ENCODE measurements around the gene SLC25A29. TPM values are rescaled to one million over a fixed set of nuclear protein-coding genes. Genes with fewer than 3 reads are reported as not detected.
"Not testable (repeated sequence)": the region's sequence is repeated elsewhere in the genome, so short reads cannot be mapped to it uniquely, and the experiment has no call there.

SLC25A29 gene
- total RNA-seq, 1 donor from 2014 or later = 58.9 TPM

DNA sequence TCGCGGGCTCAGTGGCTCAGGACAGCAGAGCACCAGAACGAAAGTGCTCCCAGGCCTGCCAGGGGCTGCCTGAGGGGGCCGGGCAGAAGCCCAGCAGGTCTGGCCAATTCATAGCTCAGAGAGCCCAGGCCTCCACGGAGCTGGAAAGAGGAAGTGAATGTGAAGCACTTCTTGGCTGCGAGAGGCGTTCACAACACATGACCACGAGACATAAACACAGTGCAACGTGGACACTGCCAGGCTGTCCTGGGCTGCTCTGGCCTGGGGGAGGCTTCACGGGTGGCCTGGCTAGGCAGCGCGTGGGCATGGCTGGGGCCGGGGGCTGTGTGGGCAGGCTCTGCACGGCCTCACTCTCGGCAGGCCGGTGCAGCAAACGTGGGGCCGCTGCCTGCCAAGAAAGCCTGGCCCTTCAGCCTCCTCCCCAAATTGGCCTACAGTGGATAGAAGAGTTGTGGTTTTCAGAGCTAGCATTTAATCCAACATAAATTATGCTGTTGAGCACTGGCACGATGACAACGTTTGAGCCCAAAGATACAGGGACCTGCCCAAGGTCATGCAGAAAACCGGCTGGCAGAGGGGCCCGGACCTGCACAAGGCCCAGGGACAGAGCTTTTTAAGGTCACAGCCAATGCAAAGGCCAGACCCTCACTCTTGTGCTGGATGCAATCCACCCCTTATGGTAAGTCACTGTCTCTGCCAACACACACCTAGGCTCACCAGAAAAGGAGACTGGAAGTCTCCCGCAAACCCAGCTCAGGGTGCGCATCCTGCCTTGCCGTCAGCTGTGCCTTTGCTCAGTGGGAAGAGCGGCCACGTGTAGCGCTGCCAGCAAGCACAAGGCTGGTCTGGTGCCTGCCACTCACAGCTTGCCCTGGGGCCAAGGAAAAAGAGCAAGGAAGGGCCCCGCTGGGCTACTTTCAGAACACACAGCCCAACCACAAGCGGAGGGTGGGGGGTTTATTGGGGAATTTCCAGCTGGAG is 8.6 kb downstream of the SLC25A29 start:
- Histone ChIP-seq H3K4me3 (peak overlapping the region; percentile 9 to 24), H3K4me1 (peaks cover 34% of the 10 kb centered on the region), H3K27me3 (no peaks in the 10 kb centered on the region), H3K9me3 (no peaks in the 10 kb centered on the region), H3K27ac (peak overlapping the region; percentile 90), H3K36me3 (no peaks in the 10 kb centered on the region)
- intact Hi-C loops (cut with DNase I) = no loop called here
- TF ChIP-seq POLR2A (IDR thresholded peaks at IDR 0.05) (no peak), POLR2AphosphoS5 (IDR thresholded peaks at IDR 0.05; ENCODE audit: insufficient read depth in 1 of 2, low read depth in 1 of 2) (peak; percentile 61 to 62)
- TF ChIP-seq, protein P1, sequence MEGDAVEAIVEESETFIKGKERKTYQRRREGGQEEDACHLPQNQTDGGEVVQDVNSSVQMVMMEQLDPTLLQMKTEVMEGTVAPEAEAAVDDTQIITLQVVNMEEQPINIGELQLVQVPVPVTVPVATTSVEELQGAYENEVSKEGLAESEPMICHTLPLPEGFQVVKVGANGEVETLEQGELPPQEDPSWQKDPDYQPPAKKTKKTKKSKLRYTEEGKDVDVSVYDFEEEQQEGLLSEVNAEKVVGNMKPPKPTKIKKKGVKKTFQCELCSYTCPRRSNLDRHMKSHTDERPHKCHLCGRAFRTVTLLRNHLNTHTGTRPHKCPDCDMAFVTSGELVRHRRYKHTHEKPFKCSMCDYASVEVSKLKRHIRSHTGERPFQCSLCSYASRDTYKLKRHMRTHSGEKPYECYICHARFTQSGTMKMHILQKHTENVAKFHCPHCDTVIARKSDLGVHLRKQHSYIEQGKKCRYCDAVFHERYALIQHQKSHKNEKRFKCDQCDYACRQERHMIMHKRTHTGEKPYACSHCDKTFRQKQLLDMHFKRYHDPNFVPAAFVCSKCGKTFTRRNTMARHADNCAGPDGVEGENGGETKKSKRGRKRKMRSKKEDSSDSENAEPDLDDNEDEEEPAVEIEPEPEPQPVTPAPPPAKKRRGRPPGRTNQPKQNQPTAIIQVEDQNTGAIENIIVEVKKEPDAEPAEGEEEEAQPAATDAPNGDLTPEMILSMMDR (IDR thresholded peaks at IDR 0.05) = no peak
- no peak for DNase-seq (ENCODE audit: extremely low spot score in 2 of 2)

DNA sequence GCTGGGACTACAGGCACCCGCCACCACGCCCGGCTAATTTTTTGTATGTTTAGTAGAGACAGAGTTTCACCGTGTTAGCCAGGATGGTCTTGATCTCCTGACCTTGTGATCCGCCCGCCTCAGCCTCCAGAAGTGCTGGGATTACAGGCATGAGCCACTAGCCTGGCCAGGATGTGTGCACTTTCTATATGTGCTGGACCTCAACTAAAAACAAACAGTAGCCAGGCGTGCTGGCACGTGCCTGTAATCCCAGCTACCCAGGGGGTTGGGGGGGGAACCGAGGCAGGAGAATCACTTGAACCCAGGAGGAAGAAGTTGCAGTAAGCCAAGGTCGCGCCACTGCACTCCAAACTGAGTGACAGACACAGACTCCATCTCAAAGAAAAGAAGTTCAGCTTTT is 9.5 kb downstream of the SLC25A29 start:
- DNase-seq (ENCODE audit: extremely low spot score in 2 of 2); H3K4me3 ChIP-seq; H3K36me3 ChIP-seq; intact Hi-C loops (cut with DNase I); H3K9me3 ChIP-seq; H3K27me3 ChIP-seq: not testable (repeated sequence)
- peaks cover 26% of the 10 kb centered on the region for H3K4me1 ChIP-seq
- H3K27ac ChIP-seq = peak overlapping the region; percentile 90

DNA sequence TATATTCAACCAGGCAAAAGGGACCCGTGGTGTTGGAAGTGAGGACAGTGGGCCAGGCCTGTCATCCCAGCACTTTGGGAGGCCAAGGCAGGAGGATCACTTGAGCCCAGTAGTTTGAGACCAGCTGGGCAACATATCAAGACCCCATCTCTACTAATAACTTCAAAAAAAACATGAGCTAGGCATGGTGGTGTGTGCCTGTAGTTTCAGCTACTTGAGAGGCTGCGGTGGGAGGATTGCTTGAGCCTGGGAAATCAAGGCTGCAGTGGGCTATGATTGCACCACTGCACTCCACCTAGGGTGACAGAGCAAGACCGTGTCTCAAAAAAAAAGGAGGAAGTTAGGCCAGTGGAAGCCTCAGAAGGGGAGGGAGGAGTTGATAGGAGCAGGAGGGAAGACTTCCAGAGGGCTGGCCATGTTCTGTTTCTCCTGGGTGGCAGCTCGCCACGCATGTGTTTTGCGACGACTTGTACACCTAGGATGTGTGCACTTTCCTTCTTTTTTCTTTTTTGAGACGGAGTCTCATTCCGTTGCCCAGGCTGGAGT is 10.1 kb downstream of the SLC25A29 start:
- no peak overlapping the region for H3K4me3 ChIP-seq
- no peaks in the 10 kb centered on the region for H3K9me3 ChIP-seq
- no peaks in the 10 kb centered on the region for H3K27me3 ChIP-seq
- H3K27ac ChIP-seq = no peak overlapping the region
- H3K4me1 ChIP-seq = peaks cover 26% of the 10 kb centered on the region
- H3K36me3 ChIP-seq = peaks cover 0 to 3% of the 10 kb centered on the region in 2 donors
- TF ChIP-seq, protein P1 (IDR thresholded peaks at IDR 0.05) = no peak
- TF ChIP-seq POLR2AphosphoS5 (IDR thresholded peaks at IDR 0.05; ENCODE audit: insufficient read depth in 1 of 2, low read depth in 1 of 2) = no peak
- TF ChIP-seq POLR2A (IDR thresholded peaks at IDR 0.05) = no peak
- no peak for DNase-seq (ENCODE audit: extremely low spot score in 2 of 2)
- intact Hi-C loops (cut with DNase I) = no loop called here

DNA sequence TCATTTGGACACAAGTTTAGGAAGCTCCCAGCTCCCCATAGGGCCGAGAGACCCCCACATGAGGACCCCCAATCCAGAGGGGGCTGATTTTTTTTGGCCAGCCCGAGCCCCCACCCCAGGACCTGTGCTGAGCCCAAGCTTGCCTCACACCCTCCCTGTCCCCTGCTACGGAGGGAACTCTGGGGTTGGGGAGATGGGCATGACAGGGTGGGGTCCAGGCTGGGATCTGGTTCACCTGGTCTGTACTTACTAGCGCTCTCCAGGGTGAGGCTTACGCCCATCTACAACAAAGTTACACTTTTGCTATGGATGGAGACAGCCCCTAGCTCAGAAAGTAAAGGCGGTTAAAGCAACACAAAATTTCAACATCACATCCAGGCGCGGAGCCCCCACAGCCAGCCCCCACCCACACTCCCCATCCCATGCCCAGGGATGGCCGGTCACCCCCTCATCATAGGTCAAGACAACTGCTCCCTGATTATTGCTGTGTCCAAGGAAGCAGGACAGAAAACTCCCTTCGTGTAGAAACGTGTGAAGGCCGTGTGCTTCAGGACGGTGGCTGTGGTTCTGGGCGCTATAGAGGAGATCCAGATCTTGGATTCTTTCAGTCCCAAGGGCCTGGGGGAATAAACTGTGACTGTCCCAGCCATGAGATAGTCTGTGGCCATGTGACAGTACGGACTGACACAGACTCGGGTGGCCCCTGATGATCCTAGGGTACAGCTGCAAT is 10.7 kb downstream of the SLC25A29 start:
- no peaks in the 10 kb centered on the region for H3K27me3 ChIP-seq
- peaks cover 26% of the 10 kb centered on the region for H3K4me1 ChIP-seq
- no peak overlapping the region for H3K4me3 ChIP-seq
- no peaks in the 10 kb centered on the region for H3K9me3 ChIP-seq
- TF ChIP-seq, protein P1 (IDR thresholded peaks at IDR 0.05) = no peak
- TF ChIP-seq POLR2AphosphoS5 (IDR thresholded peaks at IDR 0.05; ENCODE audit: insufficient read depth in 1 of 2, low read depth in 1 of 2) = no peak
- TF ChIP-seq POLR2A (IDR thresholded peaks at IDR 0.05) = no peak
- peaks cover 0 to 8% of the 10 kb centered on the region in 2 donors for H3K36me3 ChIP-seq
- no peak for DNase-seq (ENCODE audit: extremely low spot score in 2 of 2)
- no peak overlapping the region for H3K27ac ChIP-seq
- intact Hi-C loops (cut with DNase I) = no loop called here

DNA sequence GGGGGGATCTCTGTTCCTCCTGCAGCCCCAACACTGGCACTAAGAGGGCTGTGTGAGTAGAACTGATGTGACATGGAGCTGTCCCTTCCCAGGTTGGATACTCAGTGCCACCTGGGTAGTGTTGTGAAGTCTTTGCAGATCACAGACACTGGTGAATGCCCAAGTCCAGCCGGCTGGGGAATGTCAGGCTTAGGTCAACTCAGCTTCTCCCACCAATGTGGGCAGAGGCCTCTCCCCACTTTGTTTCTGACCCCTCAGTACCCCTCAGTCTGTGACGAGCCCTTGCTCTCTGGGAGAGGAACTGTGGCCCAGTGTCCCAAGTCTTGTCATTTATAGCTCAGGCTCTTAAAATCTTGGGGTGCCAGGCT is 11.3 kb downstream of the SLC25A29 start:
- H3K27me3 ChIP-seq = no peaks in the 10 kb centered on the region
- no peaks in the 10 kb centered on the region for H3K9me3 ChIP-seq
- peaks cover 0 to 8% of the 10 kb centered on the region in 2 donors for H3K36me3 ChIP-seq
- no peak for TF ChIP-seq POLR2A (IDR thresholded peaks at IDR 0.05)
- no peak for TF ChIP-seq POLR2AphosphoS5 (IDR thresholded peaks at IDR 0.05; ENCODE audit: insufficient read depth in 1 of 2, low read depth in 1 of 2)
- TF ChIP-seq, protein P1 (IDR thresholded peaks at IDR 0.05) = no peak
- intact Hi-C loops (cut with DNase I) = no loop called here
- peaks cover 26% of the 10 kb centered on the region for H3K4me1 ChIP-seq
- H3K4me3 ChIP-seq = no peak overlapping the region
- no peak overlapping the region for H3K27ac ChIP-seq
- no peak for DNase-seq (ENCODE audit: extremely low spot score in 2 of 2)
